ENCODE data around the gene ALAS2.

ALAS2 gene

GRCh38 chrX:55005256-55005655, 25.5 kb downstream of the ALAS2 start:
- no peak overlapping the region for H3K4me3 ChIP-seq (ENCODE audit: control insufficient read depth, low read depth, low read length)
- no peak for DNase-seq (ENCODE audit: low read depth)
- no peak for TF ChIP-seq CTCF (IDR thresholded peaks at IDR 0.05; ENCODE audit: control insufficient read depth, insufficient read depth, low read depth, low read length, missing control alignments)

- no peak for TF ChIP-seq CTCF (IDR thresholded peaks at IDR 0.05; ENCODE audit: control insufficient read depth, insufficient read depth, low read depth, low read length, missing control alignments)
- no peak for DNase-seq (ENCODE audit: low read depth)
- H3K4me3 ChIP-seq (ENCODE audit: control insufficient read depth, low read depth, low read length): no peak overlapping the region
Observed at GRCh38 chrX:55004231-55004630, 26.5 kb downstream of the ALAS2 start.

- no peak for TF ChIP-seq CTCF (IDR thresholded peaks at IDR 0.05; ENCODE audit: control insufficient read depth, insufficient read depth, low read depth, low read length, missing control alignments)
- peak; percentile 59 for DNase-seq (ENCODE audit: low read depth)
- peak within 1 kb of the TSS; percentile 58 for H3K4me3 ChIP-seq (ENCODE audit: control insufficient read depth, low read depth, low read length)
Observed at GRCh38 chrX:54999717-55000598, 30.8 kb downstream of the ALAS2 start, which contains the start of gene APEX2. Gene APEX2 (plus strand): TSS chrX:55000363. CDS start chrX:55000423, 60 bp downstream.

- no peak for TF ChIP-seq CTCF (IDR thresholded peaks at IDR 0.05; ENCODE audit: control insufficient read depth, insufficient read depth, low read depth, low read length, missing control alignments)
- no peak for DNase-seq (ENCODE audit: low read depth)
- no peak overlapping the region for H3K4me3 ChIP-seq (ENCODE audit: control insufficient read depth, low read depth, low read length)
Observed at GRCh38 chrX:54995621-54996020, 35.2 kb downstream of the ALAS2 start.

- no peak for DNase-seq (ENCODE audit: low read depth)
- no peak overlapping the region for H3K4me3 ChIP-seq (ENCODE audit: control insufficient read depth, low read depth, low read length)
- TF ChIP-seq CTCF (IDR thresholded peaks at IDR 0.05; ENCODE audit: control insufficient read depth, insufficient read depth, low read depth, low read length, missing control alignments): no peak
Observed at GRCh38 chrX:54994668-54995351, 36.0 kb downstream of the ALAS2 start.

GRCh38 chrX:54994099-54994498, 36.7 kb downstream of the ALAS2 start, which contains the start of gene PFKFB1:
Gene PFKFB1 (minus strand): TSS chrX:54994188. CDS start chrX:54994007, 181 bp downstream.
- no peak for DNase-seq (ENCODE audit: low read depth)
- no peak for TF ChIP-seq CTCF (IDR thresholded peaks at IDR 0.05; ENCODE audit: control insufficient read depth, insufficient read depth, low read depth, low read length, missing control alignments)
- H3K4me3 ChIP-seq (ENCODE audit: control insufficient read depth, low read depth, low read length): no peak within 1 kb of the TSS
